Lower leg skin (tissue), 4 donors: ENCODE measurements around the gene SLC1A1. TPM values are rescaled to one million over a fixed set of nuclear protein-coding genes. Genes with fewer than 3 reads are reported as not detected.

Experiments used
- DNase-seq, 2 donors: peaks; one replicate each; pipeline ENCODE4 v3.0.0-alpha.2; 2019; ENCODE audit warnings: low spot score in 2 of 2
- H3K4me3 ChIP-seq: fragments of 200-600 bp; sonication (generic); 2 replicates; pipeline ENCODE4 v1.5.1; 2017; ENCODE audit warnings: mild to moderate bottlenecking, low read depth; ENCODE audit not compliant: poor library complexity, severe bottlenecking
- POLR2A ChIP-seq, 2 donors: fragments of 450-650 bp; IDR thresholded peaks; one replicate each; pipeline ENCODE4 v1.6.1; 2016 to 2017; ENCODE audit warnings: antibody characterized with exemption in 2 of 2, mild to moderate bottlenecking in 1 of 2, moderate library complexity in 1 of 2
- WGBS, 2 donors: methylation state at CpG; one replicate each; pipeline ENCODE4 v1.1.5; 2018; 5-methylcytosine and 5-hydroxymethylcytosine counted together
- intact Hi-C: fragments of 100-400 bp; cut with DNase I; formaldehyde crosslinking; loops from one replicate; pipeline ENCODE4 v1.15.0; 2023; ENCODE audit warnings: low total_unique reads
- total RNA-seq, 4 donors: library from RNA; depleted of rRNA; stranded (reverse); fragments of >200 nt; gene quantifications; one replicate each; pipeline ENCODE4 v1.1.0, GENCODE V29; 2016
- TF ChIP-seq, protein P1 (sequence below), 3 donors: fragments of 450-650 bp; IDR thresholded peaks; one replicate each; pipeline ENCODE4 v1.5.1; 2016; ENCODE audit warnings: antibody characterized with exemption in 3 of 3, mild to moderate bottlenecking in 3 of 3, moderate library complexity in 2 of 3

SLC1A1 gene
- total RNA-seq, 4 donors from 2014 or later, result 1.1 to 2.2 (median 2.0) TPM

GRCh38 chr9:4464911-4465513 lies 25.3 kb upstream of the SLC1A1 start:
- H3K4me3 ChIP-seq, result no peak overlapping the region
- intact Hi-C loops, result no loop called here
- no peak for TF ChIP-seq POLR2A (IDR thresholded peaks at IDR 0.05)
- TF ChIP-seq, protein P1, sequence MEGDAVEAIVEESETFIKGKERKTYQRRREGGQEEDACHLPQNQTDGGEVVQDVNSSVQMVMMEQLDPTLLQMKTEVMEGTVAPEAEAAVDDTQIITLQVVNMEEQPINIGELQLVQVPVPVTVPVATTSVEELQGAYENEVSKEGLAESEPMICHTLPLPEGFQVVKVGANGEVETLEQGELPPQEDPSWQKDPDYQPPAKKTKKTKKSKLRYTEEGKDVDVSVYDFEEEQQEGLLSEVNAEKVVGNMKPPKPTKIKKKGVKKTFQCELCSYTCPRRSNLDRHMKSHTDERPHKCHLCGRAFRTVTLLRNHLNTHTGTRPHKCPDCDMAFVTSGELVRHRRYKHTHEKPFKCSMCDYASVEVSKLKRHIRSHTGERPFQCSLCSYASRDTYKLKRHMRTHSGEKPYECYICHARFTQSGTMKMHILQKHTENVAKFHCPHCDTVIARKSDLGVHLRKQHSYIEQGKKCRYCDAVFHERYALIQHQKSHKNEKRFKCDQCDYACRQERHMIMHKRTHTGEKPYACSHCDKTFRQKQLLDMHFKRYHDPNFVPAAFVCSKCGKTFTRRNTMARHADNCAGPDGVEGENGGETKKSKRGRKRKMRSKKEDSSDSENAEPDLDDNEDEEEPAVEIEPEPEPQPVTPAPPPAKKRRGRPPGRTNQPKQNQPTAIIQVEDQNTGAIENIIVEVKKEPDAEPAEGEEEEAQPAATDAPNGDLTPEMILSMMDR (IDR thresholded peaks at IDR 0.05), result no peak
- 90 to 94% methylated on average over 11 of the region's 11 CpGs for WGBS, 2 donors
- no peak for DNase-seq

GRCh38 chr9:4465910-4466309 lies 24.4 kb upstream of the SLC1A1 start:
- H3K4me3 ChIP-seq, result no peak overlapping the region
- 74 to 84% methylated on average over 2 of the region's 2 CpGs for WGBS, 2 donors
- TF ChIP-seq, protein P1 (IDR thresholded peaks at IDR 0.05), result no peak
- TF ChIP-seq POLR2A (IDR thresholded peaks at IDR 0.05), result no peak
- no peak for DNase-seq
- intact Hi-C loops, result no loop called here

GRCh38 chr9:4475301-4475700 lies 15.0 kb upstream of the SLC1A1 start:
- 10 to 15% methylated on average over 1 of the region's 1 CpG for WGBS, 2 donors
- no peak for DNase-seq
- no peak overlapping the region for H3K4me3 ChIP-seq
- TF ChIP-seq POLR2A (IDR thresholded peaks at IDR 0.05), result no peak
- TF ChIP-seq, protein P1 (IDR thresholded peaks at IDR 0.05), result no peak
- intact Hi-C loops, result no loop called here

DNA sequence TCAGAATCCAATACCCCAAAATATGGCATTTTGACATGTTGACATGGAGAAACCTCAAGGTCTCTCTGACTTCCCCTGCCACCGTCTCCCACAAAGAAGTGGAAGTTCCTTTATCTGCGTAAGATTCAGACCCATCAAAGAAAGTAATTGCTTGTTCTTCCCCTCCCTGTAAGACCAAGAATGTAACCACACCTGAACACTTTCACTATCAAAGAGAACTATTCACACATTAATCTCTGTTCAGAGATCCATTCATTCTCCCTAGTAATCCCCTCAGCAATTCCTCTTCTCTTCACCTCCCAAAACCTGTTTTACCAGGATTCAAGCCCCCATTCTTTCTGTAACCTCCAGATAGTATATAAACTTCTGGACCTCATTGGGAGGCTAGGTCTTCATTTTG lies 4.1 kb upstream of the SLC1A1 start:
- H3K4me3 ChIP-seq, result no peak overlapping the region
- 55 to 63% methylated on average over 2 of the region's 2 CpGs for WGBS, 2 donors
- DNase-seq, result no peak
- intact Hi-C loops, result no loop called here
- no peak for TF ChIP-seq POLR2A (IDR thresholded peaks at IDR 0.05)
- TF ChIP-seq, protein P1 (IDR thresholded peaks at IDR 0.05), result no peak

DNA sequence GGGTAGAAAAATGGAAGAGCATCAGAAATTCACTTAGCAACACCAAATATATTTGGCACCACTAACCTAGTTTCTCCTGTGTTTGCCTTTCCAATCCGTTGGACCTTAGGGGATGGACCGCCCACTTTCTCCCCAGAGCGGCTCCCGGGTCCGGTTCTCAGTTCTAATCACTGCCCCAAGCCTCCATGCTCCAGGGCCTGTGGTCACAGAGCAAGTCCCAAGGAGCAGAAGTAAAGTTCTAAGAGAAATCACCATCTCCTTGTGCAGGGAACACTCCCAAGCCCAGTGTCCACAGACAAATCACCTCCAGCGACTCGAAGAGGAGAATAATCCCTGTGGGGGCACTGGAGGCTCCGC lies 728 bp upstream of the SLC1A1 start:
- intact Hi-C loops, result no loop called here
- DNase-seq, result no peak
- peak overlapping the region; percentile 63 for H3K4me3 ChIP-seq
- no peak for TF ChIP-seq POLR2A (IDR thresholded peaks at IDR 0.05)
- TF ChIP-seq, protein P1 (IDR thresholded peaks at IDR 0.05), result no peak
- WGBS, 2 donors, result 4 to 5% methylated on average over 7 to 8 of the region's 8 CpGs
